ENCODE data around the gene SLC35A3.
"Not testable (repeated sequence)": the region's sequence is repeated elsewhere in the genome, so short reads cannot be mapped to it uniquely, and the experiment has no call there.

The SLC35A3 gene

DNA sequence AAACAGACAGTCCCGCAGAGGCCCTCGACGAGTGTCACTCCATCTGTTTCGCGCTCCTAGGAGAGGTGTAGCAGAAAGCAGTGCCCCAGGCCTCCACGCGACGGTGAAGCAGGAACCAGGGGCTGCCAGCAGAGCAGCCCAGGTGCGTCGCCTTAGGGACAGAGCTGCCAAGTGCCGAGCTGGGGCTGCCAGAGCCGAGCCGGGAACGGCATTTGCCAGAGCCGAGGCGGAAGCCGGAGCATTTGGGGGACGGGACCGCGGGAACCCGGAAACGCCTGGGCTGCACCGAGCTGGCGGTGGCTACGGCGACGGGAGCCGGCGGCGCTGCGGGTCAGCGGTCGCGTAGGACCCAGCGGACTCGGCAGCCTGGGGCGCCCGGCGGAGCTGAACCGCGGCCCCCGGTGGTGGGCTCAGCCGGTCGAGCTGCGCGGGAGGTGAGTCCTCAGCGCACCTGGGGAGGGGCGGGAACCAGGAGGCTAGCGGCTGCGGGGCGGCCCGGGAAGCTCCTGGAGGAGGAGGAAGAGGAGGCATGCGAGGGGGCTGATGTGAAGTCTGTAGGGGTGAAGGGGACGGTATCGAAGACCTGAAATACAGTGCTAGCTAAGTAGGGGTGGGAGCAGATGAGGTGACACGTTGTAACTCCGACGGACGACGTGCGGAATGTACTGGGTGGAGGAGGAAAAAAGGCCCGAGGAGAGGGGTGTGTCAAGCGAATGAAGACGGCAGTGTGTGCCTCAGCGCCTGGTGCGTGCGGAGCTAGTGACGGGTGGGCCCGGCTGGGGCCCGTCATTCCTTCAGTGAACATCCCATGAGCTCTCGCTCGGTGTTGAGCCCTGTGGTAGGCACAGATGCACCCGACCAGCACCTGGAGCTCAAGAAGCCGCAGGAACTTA, at the start of gene SLC35A3:
Gene SLC35A3 (plus strand): TSS at position 268 of the 893 bp plus-strand sequence. CDS start 23,559 bp downstream, outside the sequence.
- peak; percentile 91 for DNase-seq

DNA sequence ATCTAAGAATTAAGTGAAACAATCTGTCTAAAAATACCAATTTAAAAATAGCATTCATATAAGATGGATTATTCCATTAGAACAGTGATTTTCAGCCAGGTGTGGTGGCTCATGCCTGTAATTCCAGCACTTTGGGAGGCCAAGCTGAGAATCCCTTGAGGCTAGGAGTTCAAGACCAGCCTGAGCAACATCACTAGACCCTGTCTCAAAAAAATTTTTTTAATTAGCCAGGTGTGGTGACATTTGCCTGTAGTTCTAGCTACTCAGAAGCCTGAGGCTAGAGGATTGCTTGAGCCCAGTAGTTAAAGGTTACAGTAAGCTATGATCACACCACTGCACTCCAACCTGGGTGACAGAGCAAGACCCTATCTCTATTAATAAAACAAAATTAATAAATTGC, 35.0 kb upstream of the SLC35A3 start:
- DNase-seq = no peak

GRCh38 chr1:99935534-99935933, 34.3 kb upstream of the SLC35A3 start:
- no peak for DNase-seq

- no peak for DNase-seq
These were observed 33.7 kb upstream of the SLC35A3 start for GRCh38 chr1:99936071-99936470.

- DNase-seq = no peak
These were observed 27.1 kb upstream of the SLC35A3 start for GRCh38 chr1:99942723-99943122.

- peak; percentile 88 for DNase-seq
These were observed 26.5 kb upstream of the SLC35A3 start for GRCh38 chr1:99943223-99943794.

- DNase-seq = no peak
These were observed 25.6 kb upstream of the SLC35A3 start for GRCh38 chr1:99944192-99944591.

DNA sequence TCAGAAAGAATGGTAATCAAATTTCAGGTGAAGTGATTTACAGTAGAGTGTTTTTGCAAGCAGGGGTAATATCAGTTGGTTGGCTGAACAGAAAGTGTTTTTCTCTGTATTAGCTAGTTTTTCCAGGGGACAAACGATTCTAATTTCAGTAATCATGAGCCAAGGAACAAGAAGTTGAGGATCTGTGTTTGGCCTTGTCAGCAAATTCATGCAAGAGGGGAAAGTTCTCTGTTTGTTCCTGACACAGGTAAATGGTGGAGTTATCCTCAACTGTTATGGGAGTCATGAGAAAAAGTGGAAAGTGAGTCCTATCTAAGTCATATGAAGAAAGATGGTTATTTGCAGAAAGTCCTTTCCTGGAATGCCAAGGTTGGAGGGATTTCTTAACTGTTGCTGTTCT, 24.6 kb upstream of the SLC35A3 start:
- DNase-seq = no peak

- no peak for DNase-seq
These were observed 19.3 kb upstream of the SLC35A3 start for GRCh38 chr1:99950486-99950885.

GRCh38 chr1:99952522-99952921, 17.3 kb upstream of the SLC35A3 start:
- DNase-seq = no peak

DNA sequence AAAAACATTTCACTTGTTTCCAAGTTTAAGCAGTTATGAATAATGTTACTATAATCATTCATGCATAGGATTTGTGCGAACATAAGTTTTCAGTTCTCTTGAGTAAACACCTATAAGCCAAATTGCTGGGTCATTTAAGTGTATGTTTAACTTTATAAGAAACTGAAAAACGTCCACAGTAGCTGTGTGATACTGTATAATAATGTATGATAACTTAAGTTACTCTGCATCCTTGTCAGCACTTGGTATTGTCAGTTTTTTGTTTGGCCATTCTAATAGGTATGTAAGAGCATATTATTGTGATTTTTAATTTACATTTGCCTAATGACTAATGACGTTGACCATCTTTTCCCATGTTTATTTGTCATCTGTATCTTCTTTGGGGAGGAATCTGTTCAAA, 14.4 kb upstream of the SLC35A3 start:
- no peak for DNase-seq

- DNase-seq = no peak
These were observed 13.0 kb upstream of the SLC35A3 start for GRCh38 chr1:99956755-99957154.

GRCh38 chr1:99957818-99958217, 12.0 kb upstream of the SLC35A3 start:
- no peak for DNase-seq

GRCh38 chr1:99959189-99959705, 10.5 kb upstream of the SLC35A3 start:
- not testable (repeated sequence) for DNase-seq

DNA sequence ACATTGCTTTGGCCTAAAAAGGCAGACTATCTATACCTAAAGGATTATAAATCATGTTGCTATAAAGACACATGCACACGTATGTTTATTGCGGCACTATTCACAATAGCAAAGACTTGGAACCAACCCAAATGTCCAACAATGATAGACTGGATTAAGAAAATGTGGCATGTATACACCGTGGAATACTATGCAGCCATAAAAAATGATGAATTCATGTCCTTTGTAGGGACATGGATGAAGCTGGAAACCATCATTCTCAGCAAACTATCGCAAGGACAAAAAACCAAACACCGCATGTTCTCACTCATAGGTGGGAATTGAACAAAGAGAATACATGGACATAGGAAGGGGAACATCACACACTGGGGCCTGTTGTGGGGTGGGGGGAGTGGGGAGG, 9.5 kb upstream of the SLC35A3 start:
- not testable (repeated sequence) for DNase-seq

DNA sequence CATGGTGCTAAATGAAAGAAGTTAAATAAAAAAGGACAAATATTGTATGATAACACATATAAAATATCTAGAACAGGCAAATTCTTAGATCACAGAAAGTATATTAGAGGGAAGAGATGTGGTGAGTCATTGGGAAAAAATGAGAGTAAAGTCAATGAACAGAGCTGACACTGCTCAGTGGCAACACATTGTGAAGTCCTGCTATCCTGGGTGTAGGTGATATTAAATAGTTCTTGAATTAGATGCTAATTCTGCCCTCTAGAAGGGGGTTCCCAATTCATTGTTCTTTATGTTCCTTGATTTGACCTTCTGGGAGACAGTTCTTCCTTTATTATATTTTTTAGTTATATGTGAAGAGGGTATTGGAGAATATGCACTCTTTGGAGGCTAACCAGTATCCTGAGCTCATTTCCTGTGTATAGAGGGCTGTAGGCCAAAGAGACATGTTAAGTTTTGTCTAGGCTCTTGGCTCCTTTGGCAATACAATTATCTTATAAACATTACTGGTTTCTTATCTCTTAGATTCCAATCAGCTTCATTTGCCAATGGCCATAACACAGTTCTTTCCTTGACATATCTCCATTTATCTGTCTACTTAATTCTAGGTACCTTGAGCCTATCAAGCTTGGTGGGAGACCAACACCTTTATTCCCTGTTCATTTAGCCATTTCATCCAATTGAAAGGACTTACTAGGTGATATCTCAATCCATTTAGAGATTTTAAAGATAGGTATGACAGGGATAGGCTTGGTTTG, 6.6 kb upstream of the SLC35A3 start:
- DNase-seq = no peak

DNA sequence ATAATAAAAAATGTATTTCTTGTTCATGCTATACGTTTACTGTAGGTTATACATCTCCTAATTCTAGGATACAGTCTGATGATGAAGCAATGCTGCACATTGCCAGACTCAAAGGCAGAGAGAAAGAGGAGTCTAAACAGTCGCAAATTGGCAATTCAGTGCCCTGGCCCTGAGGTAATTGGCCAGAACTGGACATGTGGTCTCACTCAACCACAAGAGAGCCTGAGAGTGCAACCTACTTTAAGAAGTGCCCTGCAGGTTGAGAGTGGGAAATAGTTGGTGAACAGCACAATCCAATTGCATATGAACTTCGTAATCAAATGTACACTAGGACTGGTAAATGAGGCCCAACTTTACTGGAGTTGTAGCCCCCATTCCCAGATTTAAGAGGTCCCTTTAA, 5.0 kb upstream of the SLC35A3 start:
- DNase-seq = peak; percentile 47

GRCh38 chr1:99965646-99966375, 4.0 kb upstream of the SLC35A3 start:
- peak; percentile 90 for DNase-seq

DNA sequence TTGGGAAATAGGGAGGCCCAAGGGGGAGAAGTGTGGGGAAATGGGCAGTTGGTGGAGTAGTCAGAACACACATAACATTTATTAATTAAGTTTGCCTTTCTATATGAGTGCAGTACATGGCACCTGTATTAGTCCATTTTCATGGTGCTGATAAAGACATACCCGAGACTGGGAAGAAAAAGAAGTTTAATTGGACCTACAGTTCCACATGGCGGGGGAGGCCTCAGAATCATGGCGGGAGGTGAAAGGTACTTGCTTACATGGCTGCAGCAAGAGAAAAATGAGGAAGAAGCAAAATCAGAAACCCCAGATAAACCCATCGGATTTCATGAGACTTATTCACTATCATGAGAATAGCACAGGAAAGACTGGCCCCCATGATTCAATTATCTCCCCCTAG, 1.6 kb upstream of the SLC35A3 start:
- DNase-seq = no peak

DNA sequence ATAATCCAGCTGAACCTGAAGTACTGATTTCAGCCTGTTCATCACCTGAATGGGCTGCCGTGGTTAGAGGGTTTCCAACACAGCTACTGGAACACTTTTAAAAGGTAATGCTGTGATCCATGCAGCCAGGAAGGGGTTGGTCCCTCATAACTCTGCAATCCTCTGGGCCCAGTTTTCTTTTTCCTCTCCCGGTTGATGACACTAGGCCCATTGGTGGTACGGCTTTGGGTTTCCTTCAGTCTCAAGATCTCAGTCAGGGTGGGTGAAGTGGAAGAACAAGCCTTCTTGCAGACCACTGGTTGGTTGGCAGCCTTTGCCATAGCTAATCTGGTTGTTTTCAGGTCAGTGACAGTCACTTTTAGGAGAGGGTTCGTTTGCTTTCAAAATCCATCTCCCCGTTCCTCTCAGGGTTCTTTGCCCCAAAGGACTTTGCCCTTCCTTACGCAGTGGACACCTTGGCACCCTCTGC, 502 bp upstream of the SLC35A3 start:
- DNase-seq = peak; percentile 91

DNA sequence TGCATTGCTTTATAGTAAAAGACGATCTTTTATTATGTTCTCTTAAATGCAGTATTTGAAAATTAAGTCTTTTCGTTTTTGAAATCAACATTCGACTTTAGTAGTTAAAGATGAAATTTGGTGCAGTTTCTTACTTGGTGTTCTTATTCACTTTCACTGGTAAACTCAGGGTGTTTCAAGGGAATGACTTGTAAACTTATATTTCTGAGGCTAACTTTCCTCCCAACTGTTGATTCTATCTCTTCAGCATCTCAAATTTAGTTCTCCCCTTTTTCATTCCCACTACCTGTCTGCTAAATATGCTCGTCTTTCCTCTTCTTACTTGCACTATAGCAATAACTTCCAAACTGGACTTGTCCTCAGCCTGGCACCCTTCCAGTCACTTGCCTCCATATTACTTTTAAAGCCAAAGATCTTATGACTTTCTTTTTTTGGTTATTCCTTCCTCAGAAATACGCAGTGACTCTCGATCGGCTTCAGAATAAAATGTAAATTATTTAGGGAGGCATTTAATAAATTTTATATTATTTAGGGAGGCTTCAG, 988 bp downstream of the SLC35A3 start:
- DNase-seq = peak; percentile 22

DNA sequence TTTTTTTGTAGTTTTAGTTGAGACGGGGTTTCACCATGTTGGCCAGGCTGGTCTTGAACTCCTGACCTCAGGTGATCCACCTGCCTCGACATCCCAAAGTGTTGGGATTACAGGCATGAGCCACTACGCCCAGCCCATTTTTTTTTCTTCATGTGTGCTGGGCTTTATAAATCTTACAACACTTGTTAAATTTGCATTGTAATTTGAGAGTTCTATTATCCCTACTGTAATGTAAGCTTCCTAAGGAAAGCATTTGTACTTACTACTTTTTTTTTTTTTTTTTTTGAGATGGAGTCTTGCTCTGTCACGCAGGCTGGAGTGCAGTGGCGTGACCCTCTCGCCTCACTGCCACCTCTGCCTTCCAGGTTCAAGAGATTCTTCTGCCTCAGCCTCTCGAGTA, 2.3 kb downstream of the SLC35A3 start:
- DNase-seq = not testable (repeated sequence)

Data from DMS79 treated with DMSO at 0.1 percent for 48 hours (cell line).